Measurements from ENCODE around the gene FRS2. TPM values are rescaled to one million over a fixed set of nuclear protein-coding genes. Genes with fewer than 3 reads are reported as not detected.

Gene FRS2
- total and polyA plus RNA-seq, 9 of the 15 experiments (the other 6 are each of a cell fraction or from before 2014, with no cell fraction given), result 1.0 to 9.1 (median 6.0) TPM

DNA sequence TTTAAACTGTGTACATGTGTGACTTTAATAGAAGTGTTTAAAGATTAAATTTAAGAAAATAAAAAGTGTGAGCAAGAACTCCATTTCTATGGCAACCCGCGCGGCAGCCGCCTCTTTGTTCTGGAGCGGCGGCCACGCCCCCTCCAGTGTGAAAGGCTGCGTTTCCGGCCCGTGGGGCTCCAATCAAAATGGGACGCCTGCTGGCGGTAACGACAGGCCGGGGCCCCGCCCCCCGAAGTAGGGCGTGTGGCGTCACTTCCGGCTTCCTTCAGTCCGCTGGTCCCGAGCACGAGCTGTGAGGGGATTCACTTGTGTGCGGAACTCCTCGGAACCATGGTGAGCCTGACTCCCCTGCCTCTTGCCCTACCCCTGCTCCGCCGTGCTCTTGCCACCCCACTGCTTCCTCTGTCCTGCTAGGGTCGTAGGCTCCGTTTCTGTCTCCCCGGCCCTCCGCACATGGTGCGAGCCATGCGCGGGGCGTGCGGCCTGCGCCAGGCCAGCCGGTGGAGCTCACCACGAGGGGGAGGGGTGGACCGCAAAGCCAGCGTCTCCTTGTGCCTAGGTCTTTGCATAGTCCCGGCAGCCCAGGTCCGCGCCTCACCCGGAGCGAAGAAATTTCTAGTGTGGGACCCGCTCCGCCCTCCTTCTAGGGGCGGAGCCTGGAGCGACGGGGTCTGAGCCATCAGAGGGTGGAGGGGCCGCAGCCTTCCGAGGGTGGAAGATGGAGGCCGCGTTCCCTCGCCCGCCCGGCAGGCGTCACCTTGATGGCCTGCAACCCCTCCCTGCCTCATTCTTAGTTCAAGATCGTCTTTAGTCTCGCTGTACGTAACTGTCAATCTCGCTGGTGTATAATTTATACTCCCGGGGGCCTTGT lies 115.2 kb downstream of the FRS2 start, which contains the start of gene CCT2 (continued):
- TF ChIP-seq, protein P1, sequence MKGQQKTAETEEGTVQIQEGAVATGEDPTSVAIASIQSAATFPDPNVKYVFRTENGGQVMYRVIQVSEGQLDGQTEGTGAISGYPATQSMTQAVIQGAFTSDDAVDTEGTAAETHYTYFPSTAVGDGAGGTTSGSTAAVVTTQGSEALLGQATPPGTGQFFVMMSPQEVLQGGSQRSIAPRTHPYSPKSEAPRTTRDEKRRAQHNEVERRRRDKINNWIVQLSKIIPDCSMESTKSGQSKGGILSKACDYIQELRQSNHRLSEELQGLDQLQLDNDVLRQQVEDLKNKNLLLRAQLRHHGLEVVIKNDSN (CRISPR knock-in tag; IDR thresholded peaks at IDR 0.05), result no peak
- TF ChIP-seq SRSF1 (IDR thresholded peaks at IDR 0.05; ENCODE audit: low read depth, low read length) (no peak), GTF2E2 (tag; IDR thresholded peaks at IDR 0.05) (peak; percentile 80; the same call in 1 of the 2 replicates), ILK (tag; IDR thresholded peaks at IDR 0.05; ENCODE audit: borderline replicate concordance, low read depth) (no peak), TRIM24 (IDR thresholded peaks at IDR 0.05) (no peak), CBX5 (IDR thresholded peaks at IDR 0.05; ENCODE audit: borderline replicate concordance, low read depth) (no peak), ZEB2 (IDR thresholded peaks at IDR 0.05) (0 out of 2 replicates have a peak, but pooled peaks have one; percentile 33), LARP7 (IDR thresholded peaks at IDR 0.05) (no peak), GABPB1 (CRISPR knock-in tag; IDR thresholded peaks at IDR 0.05) (peak; percentile 97), PHF20 (IDR thresholded peaks at IDR 0.05; ENCODE audit: partially characterized antibody) (peak; percentile 90), GABPB2 (CRISPR knock-in tag; conservative IDR thresholded peaks at IDR 0.05) (no peak), SMAD1 (IDR thresholded peaks at IDR 0.05; ENCODE audit: low read depth, low read length, partially characterized antibody) (peak; percentile 38), OTX1 (CRISPR knock-in tag; IDR thresholded peaks at IDR 0.05) (peak; percentile 59; the same call in 1 of the 2 replicates), DMBX1 (CRISPR knock-in tag; IDR thresholded peaks at IDR 0.05; ENCODE audit: borderline replicate concordance) (no peak), ZNF830 (CRISPR knock-in tag; IDR thresholded peaks at IDR 0.05) (0 out of 2 replicates have a peak, but pooled peaks have one; percentile 68)
- TF ChIP-seq, protein P2, sequence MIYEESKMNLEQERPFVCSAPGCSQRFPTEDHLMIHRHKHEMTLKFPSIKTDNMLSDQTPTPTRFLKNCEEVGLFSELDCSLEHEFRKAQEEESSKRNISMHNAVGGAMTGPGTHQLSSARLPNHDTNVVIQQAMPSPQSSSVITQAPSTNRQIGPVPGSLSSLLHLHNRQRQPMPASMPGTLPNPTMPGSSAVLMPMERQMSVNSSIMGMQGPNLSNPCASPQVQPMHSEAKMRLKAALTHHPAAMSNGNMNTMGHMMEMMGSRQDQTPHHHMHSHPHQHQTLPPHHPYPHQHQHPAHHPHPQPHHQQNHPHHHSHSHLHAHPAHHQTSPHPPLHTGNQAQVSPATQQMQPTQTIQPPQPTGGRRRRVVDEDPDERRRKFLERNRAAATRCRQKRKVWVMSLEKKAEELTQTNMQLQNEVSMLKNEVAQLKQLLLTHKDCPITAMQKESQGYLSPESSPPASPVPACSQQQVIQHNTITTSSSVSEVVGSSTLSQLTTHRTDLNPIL (CRISPR knock-in tag; IDR thresholded peaks at IDR 0.05), result no peak
- TF ChIP-seq, protein P3, sequence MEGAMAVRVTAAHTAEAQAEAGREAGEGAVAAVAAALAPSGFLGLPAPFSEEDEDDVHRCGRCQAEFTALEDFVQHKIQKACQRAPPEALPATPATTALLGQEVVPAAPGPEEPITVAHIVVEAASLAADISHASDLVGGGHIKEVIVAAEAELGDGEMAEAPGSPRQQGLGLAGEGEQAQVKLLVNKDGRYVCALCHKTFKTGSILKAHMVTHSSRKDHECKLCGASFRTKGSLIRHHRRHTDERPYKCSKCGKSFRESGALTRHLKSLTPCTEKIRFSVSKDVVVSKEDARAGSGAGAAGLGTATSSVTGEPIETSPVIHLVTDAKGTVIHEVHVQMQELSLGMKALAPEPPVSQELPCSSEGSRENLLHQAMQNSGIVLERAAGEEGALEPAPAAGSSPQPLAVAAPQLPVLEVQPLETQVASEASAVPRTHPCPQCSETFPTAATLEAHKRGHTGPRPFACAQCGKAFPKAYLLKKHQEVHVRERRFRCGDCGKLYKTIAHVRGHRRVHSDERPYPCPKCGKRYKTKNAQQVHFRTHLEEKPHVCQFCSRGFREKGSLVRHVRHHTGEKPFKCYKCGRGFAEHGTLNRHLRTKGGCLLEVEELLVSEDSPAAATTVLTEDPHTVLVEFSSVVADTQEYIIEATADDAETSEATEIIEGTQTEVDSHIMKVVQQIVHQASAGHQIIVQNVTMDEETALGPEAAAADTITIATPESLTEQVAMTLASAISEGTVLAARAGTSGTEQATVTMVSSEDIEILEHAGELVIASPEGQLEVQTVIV (CRISPR knock-in tag; IDR thresholded peaks at IDR 0.05; ENCODE audit: borderline replicate concordance), result no peak
- TF ChIP-seq, protein P4, sequence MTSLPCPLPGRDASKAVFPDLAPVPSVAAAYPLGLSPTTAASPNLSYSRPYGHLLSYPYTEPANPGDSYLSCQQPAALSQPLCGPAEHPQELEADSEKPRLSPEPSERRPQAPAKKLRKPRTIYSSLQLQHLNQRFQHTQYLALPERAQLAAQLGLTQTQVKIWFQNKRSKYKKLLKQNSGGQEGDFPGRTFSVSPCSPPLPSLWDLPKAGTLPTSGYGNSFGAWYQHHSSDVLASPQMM (CRISPR knock-in tag; IDR thresholded peaks at IDR 0.05), result no peak
- TF ChIP-seq, protein P5, sequence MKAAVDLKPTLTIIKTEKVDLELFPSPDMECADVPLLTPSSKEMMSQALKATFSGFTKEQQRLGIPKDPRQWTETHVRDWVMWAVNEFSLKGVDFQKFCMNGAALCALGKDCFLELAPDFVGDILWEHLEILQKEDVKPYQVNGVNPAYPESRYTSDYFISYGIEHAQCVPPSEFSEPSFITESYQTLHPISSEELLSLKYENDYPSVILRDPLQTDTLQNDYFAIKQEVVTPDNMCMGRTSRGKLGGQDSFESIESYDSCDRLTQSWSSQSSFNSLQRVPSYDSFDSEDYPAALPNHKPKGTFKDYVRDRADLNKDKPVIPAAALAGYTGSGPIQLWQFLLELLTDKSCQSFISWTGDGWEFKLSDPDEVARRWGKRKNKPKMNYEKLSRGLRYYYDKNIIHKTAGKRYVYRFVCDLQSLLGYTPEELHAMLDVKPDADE (conservative IDR thresholded peaks at IDR 0.05; ENCODE audit: control insufficient read depth, low read depth, low read length), result peak; percentile 84
- TF ChIP-seq, protein P6, sequence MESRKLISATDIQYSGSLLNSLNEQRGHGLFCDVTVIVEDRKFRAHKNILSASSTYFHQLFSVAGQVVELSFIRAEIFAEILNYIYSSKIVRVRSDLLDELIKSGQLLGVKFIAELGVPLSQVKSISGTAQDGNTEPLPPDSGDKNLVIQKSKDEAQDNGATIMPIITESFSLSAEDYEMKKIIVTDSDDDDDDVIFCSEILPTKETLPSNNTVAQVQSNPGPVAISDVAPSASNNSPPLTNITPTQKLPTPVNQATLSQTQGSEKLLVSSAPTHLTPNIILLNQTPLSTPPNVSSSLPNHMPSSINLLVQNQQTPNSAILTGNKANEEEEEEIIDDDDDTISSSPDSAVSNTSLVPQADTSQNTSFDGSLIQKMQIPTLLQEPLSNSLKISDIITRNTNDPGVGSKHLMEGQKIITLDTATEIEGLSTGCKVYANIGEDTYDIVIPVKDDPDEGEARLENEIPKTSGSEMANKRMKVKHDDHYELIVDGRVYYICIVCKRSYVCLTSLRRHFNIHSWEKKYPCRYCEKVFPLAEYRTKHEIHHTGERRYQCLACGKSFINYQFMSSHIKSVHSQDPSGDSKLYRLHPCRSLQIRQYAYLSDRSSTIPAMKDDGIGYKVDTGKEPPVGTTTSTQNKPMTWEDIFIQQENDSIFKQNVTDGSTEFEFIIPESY (CRISPR knock-in tag; IDR thresholded peaks at IDR 0.05), result peak; percentile 53

All from K562 (cell line).